ENCODE measurements around the gene MAPK7. TPM values are rescaled to one million over a fixed set of nuclear protein-coding genes. Genes with fewer than 3 reads are reported as not detected.

MAPK7 gene
- total RNA-seq, 8 experiments from 2014 or later: 9.8 to 20.1 (median 13.4) TPM

Other genes starting within 250 kb of the MAPK7 start
- 10 to 100 TPM; 18.0 to 32.3 (median 20.7) TPM for gene EPN2, start 141.1 kb upstream of the MAPK7 start, total RNA-seq
- gene B9D1, start 15.8 kb upstream of the MAPK7 start, total RNA-seq: 10 to 100 TPM; 22.5 to 48.1 (median 36.5) TPM
- 100 to 1,000 TPM in 1 of 8 experiments, 10 to 100 TPM in 2, 1 to 10 TPM in 5; 3.2 to 186 (median 7.0) TPM for gene MFAP4, start 8.7 kb downstream of the MAPK7 start, total RNA-seq
- gene RNF112, start 32.7 kb downstream of the MAPK7 start, total RNA-seq: 1 to 10 TPM in 5 of 8 experiments, under 1 TPM in 2, not detected in 1; 0.35 to 3.7 (median 1.7) TPM
- 10 to 100 TPM in 1 of 8 experiments, 1 to 10 TPM in 2, under 1 TPM in 4, not detected in 1; 0.17 to 10.8 (median 0.81) TPM for gene SLC47A1, start 155.4 kb downstream of the MAPK7 start, total RNA-seq